ENCODE results near the gene NUDT1.

DNA sequence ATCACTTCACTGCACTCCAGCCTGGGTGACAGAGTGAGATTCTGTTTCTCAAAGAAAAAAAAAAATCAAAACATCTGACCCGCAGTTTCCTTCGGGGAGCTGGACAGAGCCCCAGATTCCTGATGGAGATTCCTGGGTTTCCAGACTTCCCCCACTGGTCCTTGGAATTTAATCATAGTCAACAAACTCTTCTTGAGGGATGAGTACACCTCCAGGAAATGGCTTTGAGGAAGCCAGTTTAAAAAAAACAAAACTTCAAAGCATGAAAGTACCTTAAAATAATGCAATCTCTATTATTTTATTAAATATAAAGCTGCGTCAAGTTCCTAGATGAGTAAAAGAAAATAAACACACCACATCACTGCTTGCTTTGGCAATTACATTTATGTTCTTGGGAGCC is 8.1 kb upstream of the NUDT1 start:
- TF ChIP-seq, protein P1, sequence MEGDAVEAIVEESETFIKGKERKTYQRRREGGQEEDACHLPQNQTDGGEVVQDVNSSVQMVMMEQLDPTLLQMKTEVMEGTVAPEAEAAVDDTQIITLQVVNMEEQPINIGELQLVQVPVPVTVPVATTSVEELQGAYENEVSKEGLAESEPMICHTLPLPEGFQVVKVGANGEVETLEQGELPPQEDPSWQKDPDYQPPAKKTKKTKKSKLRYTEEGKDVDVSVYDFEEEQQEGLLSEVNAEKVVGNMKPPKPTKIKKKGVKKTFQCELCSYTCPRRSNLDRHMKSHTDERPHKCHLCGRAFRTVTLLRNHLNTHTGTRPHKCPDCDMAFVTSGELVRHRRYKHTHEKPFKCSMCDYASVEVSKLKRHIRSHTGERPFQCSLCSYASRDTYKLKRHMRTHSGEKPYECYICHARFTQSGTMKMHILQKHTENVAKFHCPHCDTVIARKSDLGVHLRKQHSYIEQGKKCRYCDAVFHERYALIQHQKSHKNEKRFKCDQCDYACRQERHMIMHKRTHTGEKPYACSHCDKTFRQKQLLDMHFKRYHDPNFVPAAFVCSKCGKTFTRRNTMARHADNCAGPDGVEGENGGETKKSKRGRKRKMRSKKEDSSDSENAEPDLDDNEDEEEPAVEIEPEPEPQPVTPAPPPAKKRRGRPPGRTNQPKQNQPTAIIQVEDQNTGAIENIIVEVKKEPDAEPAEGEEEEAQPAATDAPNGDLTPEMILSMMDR (IDR thresholded peaks at IDR 0.05), result no peak
- no peak for TF ChIP-seq POLR2AphosphoS5 (IDR thresholded peaks at IDR 0.05; ENCODE audit: low read depth, low read length)
- TF ChIP-seq, protein P2, sequence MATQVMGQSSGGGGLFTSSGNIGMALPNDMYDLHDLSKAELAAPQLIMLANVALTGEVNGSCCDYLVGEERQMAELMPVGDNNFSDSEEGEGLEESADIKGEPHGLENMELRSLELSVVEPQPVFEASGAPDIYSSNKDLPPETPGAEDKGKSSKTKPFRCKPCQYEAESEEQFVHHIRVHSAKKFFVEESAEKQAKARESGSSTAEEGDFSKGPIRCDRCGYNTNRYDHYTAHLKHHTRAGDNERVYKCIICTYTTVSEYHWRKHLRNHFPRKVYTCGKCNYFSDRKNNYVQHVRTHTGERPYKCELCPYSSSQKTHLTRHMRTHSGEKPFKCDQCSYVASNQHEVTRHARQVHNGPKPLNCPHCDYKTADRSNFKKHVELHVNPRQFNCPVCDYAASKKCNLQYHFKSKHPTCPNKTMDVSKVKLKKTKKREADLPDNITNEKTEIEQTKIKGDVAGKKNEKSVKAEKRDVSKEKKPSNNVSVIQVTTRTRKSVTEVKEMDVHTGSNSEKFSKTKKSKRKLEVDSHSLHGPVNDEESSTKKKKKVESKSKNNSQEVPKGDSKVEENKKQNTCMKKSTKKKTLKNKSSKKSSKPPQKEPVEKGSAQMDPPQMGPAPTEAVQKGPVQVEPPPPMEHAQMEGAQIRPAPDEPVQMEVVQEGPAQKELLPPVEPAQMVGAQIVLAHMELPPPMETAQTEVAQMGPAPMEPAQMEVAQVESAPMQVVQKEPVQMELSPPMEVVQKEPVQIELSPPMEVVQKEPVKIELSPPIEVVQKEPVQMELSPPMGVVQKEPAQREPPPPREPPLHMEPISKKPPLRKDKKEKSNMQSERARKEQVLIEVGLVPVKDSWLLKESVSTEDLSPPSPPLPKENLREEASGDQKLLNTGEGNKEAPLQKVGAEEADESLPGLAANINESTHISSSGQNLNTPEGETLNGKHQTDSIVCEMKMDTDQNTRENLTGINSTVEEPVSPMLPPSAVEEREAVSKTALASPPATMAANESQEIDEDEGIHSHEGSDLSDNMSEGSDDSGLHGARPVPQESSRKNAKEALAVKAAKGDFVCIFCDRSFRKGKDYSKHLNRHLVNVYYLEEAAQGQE (IDR thresholded peaks at IDR 0.05; ENCODE audit: insufficient read depth in 1 of 2, low read depth in 2 of 2, low read length in 1 of 2), result no peak
